ENCODE data around the gene PIP5K1C.
"Not testable (repeated sequence)": the region's sequence is repeated elsewhere in the genome, so short reads cannot be mapped to it uniquely, and the experiment has no call there.

The PIP5K1C gene

DNA sequence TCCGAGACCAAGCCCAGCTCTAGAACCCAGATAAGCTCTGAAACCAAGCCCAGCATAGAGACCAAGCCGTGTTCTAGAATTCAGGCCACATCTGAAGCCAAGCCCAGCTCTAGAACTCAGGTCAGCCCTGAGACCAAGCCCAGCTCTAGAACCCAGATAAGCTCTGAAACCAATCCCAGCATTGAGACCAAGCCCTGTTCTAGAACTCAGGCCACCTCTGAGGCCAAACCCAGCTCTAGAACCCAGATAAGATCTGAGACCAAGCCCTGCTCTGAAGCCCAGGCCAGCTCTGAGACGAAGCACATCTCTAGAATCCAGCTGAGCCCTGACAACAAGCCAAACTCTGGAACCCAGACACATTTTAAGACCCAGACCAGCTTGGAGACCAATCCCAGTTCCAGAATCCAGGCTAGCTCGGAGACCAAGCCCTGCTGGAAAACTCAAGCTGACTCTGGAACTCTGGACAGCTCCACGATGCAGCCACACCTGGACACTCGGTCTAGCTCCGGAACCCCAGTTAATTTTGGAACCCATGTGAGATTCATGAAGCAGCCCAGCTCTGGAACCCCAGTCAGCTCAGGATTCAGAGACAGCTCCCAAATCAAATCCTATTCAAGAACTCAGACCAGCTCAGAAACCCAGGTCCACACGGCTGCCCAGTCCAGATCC lies 109.1 kb downstream of the PIP5K1C start:
- DNase-seq (ENCODE audit: low read depth): no peak

DNA sequence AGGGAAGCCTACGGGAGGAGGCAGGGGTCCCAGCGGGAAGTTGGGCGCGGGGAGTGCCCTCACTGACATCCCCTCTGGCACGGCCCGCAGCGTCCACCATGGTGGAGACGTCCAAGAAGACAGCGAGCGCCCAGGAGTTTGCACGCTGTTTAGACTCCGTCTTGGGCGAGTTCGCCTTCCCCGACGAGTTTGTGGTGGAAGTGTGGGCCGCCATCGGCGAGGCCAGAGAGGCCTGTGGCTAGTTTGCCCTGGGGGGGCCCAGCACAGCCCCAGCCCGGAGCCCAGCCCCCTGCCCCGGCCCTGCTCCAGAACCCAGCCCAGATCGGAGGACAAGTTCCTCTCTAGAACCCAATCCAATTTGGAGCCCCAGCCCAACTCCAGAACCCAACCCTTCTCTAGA lies 110.3 kb downstream of the PIP5K1C start:
- no peak for DNase-seq (ENCODE audit: low read depth)

DNA sequence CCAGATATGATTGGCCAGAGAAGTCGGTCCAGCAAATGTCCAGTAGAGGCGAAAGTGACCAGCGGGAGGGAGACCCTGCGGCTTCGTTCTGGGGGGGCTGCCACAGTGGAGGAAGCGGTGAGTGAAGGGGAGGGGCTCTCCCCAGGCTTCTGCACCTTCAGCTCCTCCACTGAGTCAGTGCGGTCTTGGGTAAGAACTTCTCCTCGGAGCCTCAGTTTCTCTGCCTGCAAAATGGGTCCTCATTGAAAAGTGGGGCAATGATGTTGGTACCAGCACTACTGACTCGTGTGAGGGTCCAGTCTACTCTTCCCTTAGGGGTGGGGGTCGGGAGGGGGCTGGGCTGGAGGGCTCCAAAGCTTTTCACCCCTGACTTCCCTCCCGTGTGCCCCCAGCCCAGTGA lies 110.8 kb downstream of the PIP5K1C start:
- no peak for DNase-seq (ENCODE audit: low read depth)

DNA sequence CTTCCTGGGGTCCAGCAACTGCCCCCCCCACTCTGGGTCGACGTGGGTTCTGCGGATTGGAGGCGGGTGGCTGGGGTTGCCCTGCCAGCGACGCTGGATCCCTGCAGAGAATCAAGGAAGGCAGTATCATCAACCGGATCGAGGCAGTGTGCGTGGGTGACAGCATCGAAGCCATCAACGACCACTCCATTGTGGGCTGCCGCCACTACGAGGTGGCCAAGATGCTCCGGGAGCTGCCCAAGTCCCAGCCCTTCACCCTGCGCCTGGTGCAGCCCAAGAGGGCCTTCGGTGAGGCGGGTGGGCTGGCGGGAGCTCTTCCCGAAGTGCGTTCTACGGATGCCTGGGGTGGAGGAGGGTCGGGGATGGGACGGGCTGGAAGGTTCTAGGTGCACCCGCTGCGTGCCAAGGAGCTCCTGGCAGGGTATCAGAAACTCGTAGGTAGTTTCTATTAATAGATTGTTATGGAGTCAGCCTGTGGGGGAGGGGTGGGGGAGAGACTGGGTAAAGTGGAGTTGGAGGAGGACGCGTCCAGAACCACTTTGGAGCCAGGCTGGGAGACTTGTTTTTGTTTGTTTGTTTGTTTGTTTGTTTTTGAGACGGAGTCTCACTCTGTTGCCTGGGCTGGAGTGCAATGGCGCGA lies 113.4 kb downstream of the PIP5K1C start:
- DNase-seq (ENCODE audit: low read depth): no peak

DNA sequence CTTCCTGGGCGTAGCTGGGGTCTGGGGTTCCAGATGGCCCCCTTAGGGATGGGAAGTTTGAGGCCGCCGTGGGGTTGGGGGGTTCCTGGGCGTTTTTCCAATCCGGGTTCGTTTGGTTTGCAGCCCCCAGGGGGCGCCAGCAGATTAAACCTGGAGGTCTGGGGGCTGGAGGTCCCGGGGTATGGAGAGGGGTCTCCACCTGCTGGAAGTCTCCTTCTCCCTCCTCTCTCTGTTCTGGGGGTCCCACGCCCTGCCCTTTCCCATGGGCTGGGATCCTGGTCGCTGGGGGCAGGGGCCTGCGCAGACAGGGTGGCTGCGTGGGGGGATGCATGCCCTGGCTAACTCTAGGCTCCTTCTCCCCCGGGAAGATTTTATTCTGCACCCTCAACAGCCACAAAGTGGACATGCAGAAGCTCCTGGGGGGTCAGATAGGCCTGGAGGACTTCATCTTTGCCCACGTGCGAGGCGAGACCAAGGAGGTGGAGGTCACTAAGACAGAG lies 114.1 kb downstream of the PIP5K1C start:
- DNase-seq (ENCODE audit: low read depth): no peak

DNA sequence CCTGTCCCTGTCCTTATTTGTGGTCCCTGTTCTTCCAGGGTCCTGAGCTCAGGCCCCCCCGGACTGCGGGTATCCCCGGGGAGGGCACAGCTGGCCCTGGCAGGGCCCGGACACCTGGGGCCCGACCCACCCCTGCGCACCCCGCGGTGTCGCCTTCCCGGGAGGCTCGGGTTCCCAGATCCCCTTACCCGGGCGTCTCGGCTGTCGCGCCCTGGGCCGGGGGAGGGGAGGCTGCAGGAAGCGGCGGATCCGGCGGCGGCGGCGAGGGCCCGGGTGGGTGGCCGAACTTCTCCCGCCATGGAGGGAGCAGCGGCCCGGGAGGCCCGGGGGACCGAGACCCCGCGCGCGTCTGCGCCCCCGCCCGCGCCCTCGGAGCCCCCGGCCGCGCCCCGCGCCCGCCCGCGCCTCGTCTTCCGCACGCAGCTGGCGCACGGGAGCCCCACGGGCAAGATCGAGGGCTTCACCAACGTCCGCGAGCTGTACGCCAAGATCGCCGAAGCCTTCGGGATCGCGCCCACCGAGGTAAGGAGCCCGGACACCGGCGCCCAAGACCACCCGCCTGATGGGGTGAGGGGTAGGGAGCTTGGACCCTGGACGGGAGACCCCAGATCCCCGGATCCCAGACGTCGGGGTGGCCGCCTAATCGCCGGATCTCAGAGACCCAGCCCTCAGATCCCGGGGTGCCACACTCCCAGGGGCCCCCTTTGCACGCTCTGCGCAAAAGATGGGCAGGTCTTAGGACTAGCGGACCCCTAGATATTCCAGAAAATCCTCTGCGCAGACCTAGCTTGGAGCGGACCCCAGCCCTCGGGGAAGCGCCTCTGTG lies 114.8 kb downstream of the PIP5K1C start, which contains the start of gene GIPC3:
GIPC3 (plus strand) TSS at position 178 of the 826 bp plus-strand sequence; CDS start at position 298, 120 bp downstream.
- DNase-seq (ENCODE audit: low read depth): no peak

DNA sequence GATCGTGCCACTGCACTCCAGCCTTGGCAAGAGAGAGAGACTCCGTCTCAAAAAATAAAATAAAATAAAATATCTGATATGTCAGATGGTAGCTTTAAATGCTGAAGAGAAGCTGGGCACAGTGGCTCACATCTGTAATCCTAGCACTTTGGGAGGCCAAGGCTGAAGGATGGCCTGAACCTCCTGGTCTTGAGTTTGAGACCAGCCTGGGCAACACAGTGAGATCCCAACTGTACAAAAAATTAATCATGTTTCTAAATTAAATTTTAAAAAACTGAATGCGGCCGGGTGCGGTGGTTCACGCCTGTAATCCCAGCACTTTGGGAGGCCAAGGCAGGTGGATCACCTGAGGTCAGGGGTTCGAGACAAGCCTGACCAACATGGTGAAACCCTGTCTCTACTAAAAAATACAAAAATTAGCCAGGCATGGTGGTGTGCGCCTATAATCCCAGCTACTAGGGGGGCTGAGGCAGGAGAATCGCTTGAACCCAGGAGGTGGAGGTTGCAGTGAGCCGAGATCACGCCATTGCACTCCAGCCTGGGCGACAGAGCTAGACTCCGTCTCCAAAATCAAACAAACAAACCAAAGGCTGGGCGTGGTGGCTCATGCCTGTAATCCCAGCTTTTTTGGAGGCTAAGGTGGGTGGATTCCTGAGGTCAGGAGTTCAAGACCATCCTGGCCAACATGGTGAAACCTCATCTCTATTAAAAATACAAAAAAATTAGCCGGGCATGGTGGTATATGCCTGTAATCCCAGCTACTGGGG lies 116.0 kb downstream of the PIP5K1C start:
- not testable (repeated sequence) for DNase-seq (ENCODE audit: low read depth)

DNA sequence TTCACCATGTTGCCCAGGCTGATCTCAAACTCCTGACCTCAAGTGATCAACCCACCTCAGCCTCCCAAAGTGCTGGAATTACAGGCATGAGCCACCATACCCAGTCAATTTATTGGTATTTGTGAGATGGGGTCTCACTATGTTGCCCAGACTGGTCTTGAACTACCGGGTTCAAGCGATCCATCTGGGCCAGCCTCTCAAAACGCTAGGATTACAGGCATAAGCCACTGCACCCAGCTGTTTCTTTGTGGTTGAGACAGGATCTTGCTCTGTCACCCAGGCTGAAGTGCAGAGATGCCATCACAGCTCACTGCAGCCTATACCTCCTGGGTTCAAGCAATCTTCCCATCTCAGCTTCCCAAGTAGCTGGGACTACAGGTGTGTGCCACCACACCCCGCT lies 118.5 kb downstream of the PIP5K1C start:
- not testable (repeated sequence) for DNase-seq (ENCODE audit: low read depth)
